GM12872 (cell line): ENCODE measurements around the gene CABLES1.

Experiments used
- TF ChIP-seq, protein P1 (sequence below): IDR thresholded peaks from 3 replicates; pipeline ENCODE4 v1.5.1; 2011; ENCODE audit warnings: low read depth, mild to moderate bottlenecking, low read length, moderate library complexity; ENCODE audit not compliant: insufficient read depth

CABLES1 gene

DNA sequence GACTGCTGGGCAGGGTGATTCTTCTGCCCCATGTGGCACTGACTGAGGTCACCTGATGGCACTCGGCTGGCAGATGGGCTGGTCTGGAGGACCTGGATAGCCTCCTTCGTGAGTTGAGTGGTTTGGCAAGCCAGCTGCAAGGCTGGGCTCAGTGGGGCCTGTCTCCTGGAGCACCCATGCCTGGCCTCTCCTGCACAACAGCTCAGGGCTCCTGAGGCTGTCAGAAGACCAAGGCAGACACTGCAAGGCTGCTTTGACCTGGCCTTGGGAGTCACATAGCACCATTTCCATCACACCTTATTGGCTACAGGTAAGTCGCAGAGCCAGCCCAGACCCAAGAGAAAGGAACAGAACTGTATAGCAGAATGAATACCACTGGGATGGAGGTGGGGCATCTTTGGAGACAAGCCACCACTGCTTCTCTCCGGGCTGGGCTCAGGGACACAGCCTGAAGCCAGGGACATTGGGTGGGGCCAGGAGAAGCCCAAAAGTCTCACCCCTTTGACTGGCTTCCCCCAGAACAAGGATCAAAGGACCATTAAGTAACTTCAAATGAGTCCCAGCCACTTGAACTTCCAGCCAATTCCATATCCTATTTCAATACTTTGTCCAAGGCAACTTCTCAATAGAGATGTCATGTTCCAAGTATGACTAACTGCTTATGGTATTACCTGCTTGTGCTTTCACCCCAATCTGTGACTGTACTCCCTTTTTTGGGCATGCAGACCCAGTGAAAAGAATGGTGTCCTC lies 156.3 kb downstream of the CABLES1 start:
- TF ChIP-seq, protein P1, sequence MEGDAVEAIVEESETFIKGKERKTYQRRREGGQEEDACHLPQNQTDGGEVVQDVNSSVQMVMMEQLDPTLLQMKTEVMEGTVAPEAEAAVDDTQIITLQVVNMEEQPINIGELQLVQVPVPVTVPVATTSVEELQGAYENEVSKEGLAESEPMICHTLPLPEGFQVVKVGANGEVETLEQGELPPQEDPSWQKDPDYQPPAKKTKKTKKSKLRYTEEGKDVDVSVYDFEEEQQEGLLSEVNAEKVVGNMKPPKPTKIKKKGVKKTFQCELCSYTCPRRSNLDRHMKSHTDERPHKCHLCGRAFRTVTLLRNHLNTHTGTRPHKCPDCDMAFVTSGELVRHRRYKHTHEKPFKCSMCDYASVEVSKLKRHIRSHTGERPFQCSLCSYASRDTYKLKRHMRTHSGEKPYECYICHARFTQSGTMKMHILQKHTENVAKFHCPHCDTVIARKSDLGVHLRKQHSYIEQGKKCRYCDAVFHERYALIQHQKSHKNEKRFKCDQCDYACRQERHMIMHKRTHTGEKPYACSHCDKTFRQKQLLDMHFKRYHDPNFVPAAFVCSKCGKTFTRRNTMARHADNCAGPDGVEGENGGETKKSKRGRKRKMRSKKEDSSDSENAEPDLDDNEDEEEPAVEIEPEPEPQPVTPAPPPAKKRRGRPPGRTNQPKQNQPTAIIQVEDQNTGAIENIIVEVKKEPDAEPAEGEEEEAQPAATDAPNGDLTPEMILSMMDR: no peak

- TF ChIP-seq, protein P1: no peak
Measured at GRCh38 chr18:23300231-23300805, 165.0 kb downstream of the CABLES1 start.

DNA sequence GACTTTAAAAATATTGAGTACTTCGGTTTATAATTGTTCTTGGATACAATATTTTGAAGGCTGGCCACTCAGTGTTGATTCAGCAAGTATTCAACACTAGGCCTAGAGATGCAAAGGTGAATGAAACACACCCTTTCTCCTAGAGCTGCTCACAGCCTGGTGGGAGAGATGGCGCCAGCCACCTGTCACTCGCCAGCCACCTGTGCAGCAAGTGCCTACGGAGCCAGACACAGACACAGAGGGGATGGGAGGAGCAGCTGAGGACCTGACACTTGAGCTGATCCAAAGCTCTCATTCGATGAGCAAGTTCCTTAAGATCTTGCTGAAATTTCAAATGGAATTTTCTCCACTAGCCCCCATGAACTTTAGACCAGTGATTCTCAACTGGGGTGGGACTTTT lies 166.7 kb downstream of the CABLES1 start:
- TF ChIP-seq, protein P1: no peak

GRCh38 chr18:23302511-23302850 lies 167.2 kb downstream of the CABLES1 start:
- TF ChIP-seq, protein P1: no peak

GRCh38 chr18:23302851-23303527 lies 167.7 kb downstream of the CABLES1 start:
- TF ChIP-seq, protein P1: no peak

DNA sequence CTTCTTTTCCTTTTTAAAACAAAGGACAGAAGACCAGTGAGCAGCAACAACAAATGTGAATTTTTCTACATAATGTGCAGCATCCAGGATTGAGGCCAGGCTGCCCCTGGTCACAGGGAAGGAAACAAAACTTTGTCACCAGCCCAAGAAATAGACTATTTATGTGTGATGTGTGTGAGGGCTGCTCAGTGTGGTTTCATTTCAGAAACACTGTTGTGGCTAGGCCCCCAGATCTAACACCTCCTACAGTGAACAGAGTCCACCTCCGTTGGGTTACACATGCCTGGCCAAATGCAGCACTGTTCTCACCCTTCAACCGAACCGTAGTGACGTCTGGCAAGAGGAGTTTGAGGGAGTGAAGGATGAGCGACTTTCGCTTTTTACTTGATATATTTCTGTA lies 171.5 kb downstream of the CABLES1 start:
- TF ChIP-seq, protein P1: no peak

- TF ChIP-seq, protein P1: no peak
Measured at GRCh38 chr18:23307567-23308295, 172.4 kb downstream of the CABLES1 start.
